Neuron (in vitro differentiated cells): ENCODE measurements around the gene KRTAP10-3.

Source experiments
- H2AFZ ChIP-seq: one replicate; pipeline ENCODE4 v1.6.1; 2013; ENCODE audit warnings: low read depth, mild to moderate bottlenecking, inconsistent platforms, low read length, moderate library complexity
- H3K27me3 ChIP-seq: one replicate; pipeline ENCODE4 v1.6.1; 2013; ENCODE audit warnings: low read length; ENCODE audit not compliant: insufficient read depth
- H3K36me3 ChIP-seq: one replicate; pipeline ENCODE4 v1.6.1; 2013; ENCODE audit warnings: low read length; ENCODE audit not compliant: insufficient read depth
- H3K4me1 ChIP-seq: one replicate; pipeline ENCODE4 v1.6.1; 2013; ENCODE audit warnings: low read length; ENCODE audit not compliant: insufficient read depth
- H3K4me3 ChIP-seq: 2 replicates; pipeline ENCODE4 v1.5.1; 2013; ENCODE audit warnings: mild to moderate bottlenecking, low read length, moderate library complexity
- H3K9me3 ChIP-seq: one replicate; pipeline ENCODE4 v1.6.1; 2013; ENCODE audit warnings: low read length

KRTAP10-3 gene

DNA sequence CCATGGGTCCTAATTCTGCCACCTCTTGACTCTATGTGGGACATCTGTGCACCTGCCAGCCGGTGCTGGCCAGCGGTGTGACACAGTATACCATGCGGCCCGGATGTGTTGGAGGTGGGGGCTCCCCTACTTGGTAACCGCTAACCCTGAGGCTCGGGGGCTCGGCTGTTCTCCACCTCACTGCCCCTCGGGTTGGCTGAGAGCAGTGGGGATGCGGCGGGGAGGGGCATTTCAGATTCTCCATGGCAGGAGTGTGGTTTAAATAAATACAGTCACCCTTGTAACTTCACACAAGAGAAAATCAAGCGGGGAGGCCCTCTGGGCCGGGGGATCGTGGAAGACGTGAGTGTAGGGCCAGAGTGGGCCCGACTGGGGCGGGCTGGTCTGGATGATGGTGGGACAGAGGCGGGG, 29.6 kb downstream of the KRTAP10-3 start:
- Histone ChIP-seq H3K4me3 (no peak overlapping the region), H3K36me3 (no peaks in the 10 kb centered on the region), H3K9me3 (no peaks in the 10 kb centered on the region), H3K27me3 (peaks cover 5% of the 10 kb centered on the region), H2AFZ (no peak overlapping the region), H3K4me1 (no peaks in the 10 kb centered on the region)

DNA sequence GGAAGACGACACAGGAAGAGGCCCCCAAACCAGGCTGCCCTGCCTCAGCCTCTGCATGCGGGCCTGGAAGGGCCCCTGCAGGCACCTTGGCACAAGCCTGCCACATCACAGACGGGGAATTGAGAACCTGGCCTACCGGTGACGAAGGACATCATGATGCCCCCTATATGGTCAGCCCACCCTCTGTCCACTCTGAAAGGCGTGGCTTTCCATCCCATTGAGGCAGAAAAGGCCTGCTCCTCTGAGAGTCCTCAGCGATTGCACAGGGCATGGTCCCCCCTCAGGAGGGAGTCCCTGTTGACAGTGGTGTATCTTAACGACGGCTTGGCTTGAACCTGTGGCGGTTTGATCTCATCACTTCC, 30.0 kb downstream of the KRTAP10-3 start:
- H3K4me1 ChIP-seq: no peaks in the 10 kb centered on the region
- H3K9me3 ChIP-seq: no peaks in the 10 kb centered on the region
- peaks cover 5% of the 10 kb centered on the region for H3K27me3 ChIP-seq

DNA sequence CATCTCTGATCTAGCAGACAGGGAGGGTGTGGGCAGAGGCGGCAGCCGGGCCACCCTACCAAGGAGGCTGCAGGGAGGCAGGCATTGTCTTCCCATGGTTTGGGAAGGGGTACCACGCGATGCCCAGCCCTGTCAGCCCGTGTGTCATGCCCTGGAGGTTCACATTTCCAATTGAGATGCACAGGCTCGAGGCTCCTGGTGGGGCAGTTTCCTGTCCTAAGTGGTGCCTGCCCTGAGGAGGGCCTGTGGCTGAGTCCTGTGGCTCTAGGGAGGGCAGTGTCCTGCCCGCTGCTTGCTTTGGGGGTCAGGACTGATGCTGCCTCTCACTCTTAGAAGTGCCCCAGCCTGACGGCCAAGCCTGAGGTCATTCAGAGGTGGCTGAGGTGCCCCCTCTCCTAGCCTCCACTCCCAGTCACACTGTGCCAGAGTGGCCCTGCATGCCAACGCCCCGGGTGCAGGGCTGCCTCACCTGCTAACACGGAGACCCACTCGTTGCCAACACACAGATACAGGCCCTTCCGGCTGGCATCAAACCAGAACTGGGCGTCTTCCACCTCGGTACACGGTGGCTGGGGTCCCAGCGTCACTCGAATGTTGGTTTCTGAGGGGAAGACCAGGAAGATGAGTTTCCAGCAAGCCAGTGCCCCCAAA, 30.5 kb downstream of the KRTAP10-3 start:
- H3K4me1 ChIP-seq: no peaks in the 10 kb centered on the region
- no peak overlapping the region for H2AFZ ChIP-seq

More for the DNA sequence above, 30.0 kb downstream of the KRTAP10-3 start:
- Histone ChIP-seq H3K36me3 (no peaks in the 10 kb centered on the region), H2AFZ (no peak overlapping the region), H3K4me3 (no peak overlapping the region)

DNA sequence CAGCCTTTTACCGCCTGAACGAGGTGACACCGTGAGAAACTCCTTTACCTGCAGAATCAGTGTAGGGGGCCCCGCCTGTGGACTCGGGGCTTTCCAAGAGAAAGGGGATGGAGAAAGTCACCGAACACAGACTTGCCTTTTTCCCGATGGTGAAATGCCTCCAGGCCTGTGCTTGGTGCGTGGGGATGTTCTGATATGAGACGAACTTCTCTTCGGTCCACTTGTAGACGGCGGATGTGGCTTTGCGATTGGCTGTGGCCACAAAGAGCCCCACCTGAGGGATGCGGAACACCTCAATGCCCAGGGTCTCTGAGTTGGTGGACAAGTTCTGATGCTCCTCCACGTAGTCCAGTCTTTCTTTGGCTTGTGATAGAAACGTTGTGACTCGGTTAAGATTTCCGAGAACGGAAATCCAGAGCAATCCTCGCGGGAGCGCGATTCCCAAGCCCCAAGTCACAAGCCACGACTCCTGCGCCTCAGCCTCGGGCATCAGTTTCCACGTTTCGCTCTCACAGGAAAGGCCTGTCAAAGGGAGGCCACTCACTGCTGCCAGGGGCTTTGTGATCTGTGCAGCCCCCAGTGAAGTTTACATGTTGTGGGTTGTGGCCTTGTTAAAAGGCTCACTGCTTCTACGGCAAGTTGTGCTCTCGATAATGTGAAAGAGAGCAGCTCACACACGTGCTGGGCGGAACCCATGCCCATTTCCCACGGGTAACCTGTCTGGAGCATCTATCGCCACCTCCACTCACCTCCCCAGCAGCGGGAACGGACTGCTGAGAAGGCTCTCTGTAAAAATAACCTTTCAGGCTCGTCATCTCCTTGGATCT, 31.2 kb downstream of the KRTAP10-3 start:
- Histone ChIP-seq H3K9me3 (no peaks in the 10 kb centered on the region), H3K4me3 (no peak overlapping the region), H3K4me1 (no peaks in the 10 kb centered on the region), H3K27me3 (peaks cover 5% of the 10 kb centered on the region), H3K36me3 (no peaks in the 10 kb centered on the region), H2AFZ (no peak overlapping the region)

More for the DNA sequence above, 30.5 kb downstream of the KRTAP10-3 start:
- H3K27me3 ChIP-seq: peaks cover 5% of the 10 kb centered on the region
- H3K4me3 ChIP-seq: no peak overlapping the region
- no peaks in the 10 kb centered on the region for H3K36me3 ChIP-seq
- no peaks in the 10 kb centered on the region for H3K9me3 ChIP-seq

GRCh38 chr21:44526096-44526997, 32.2 kb downstream of the KRTAP10-3 start:
- no peak overlapping the region for H3K4me3 ChIP-seq
- no peaks in the 10 kb centered on the region for H3K36me3 ChIP-seq
- H3K9me3 ChIP-seq: no peaks in the 10 kb centered on the region
- H2AFZ ChIP-seq: no peak overlapping the region
- peaks cover 5% of the 10 kb centered on the region for H3K27me3 ChIP-seq
- H3K4me1 ChIP-seq: no peaks in the 10 kb centered on the region

DNA sequence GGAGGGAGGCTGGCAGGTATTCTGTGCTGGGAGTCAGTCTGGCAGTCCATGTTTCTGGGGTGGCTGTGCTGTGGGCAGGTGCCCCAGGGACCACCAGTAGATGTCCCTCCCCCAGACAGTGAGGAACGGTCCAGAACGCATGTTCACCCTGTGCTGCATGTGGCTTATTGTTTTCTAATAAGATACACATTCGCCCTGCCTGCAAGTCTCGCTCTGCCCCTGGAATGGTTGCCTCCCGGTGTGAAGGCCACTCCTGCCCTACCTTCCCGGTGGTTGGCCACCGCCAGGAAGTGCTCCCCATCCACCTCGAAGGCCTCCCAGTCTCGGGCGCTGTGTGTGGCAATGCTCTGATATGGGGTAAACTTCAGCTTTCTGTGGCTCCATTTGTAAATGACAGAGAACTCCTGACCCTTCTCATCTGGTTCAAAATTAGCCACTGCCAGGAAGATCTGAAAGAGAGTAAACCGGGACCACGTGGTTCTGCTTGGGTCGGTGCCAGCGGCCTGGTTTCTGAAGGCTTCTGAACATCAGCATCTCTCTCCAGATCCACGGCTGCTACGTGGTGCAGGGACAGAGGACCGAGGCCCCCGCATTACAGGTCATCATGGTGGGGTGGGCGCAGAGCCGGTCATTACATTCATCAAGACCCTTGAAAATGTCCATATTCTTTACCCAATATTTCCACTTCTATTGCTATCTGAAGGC, 33.1 kb downstream of the KRTAP10-3 start:
- no peaks in the 10 kb centered on the region for H3K36me3 ChIP-seq
- peaks cover under 1% of the 10 kb centered on the region for H3K27me3 ChIP-seq
- H3K4me3 ChIP-seq: no peak overlapping the region
- H3K4me1 ChIP-seq: no peaks in the 10 kb centered on the region
- no peaks in the 10 kb centered on the region for H3K9me3 ChIP-seq
- no peak overlapping the region for H2AFZ ChIP-seq

DNA sequence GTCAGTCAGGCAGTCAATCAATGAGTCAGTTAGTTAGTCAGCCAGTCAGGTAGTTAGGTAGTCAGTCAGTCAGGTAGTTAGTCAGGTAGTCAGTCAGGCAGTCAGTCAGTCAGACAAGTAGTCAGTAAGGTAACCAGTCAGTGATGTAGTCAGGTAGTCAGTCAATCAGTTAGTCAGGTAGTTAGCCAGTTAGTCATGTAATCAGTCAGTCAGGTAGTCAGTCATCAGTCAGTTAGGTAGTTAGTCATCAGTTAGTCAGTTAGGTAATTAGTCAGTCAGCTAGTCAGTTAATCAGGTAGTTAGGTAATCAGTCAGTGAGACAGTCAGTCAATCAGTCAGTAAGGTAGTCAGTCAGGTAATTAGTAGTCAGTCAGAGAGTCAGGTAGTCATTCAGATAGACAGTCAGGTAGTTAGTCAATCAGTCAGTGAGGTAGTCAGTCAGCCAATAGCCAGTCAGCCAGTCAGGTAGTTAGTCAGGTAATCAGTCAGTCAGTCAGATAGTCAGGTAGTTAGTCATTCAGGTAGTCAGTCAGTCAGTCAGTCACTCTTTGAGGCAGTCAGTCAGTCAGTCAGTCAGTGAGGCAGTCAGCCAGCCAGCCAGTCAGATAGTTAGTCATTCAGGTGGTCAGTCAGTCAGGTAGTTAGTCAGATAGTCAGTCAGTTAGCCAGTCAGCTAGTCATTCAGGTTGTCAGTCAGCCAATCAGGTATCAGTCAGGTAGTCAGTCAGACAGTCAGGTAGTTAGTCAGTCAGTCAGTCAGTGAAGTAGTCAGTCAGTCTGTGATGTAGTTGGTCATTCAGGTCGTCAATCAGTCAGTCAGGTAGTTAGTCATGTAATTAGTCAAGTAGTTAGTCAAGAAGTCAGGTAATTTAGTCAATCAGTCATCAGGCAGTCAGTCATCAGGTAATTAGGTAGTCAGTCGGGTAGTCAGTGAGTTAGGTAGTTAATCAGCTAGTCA, 33.9 kb downstream of the KRTAP10-3 start:
- Histone ChIP-seq H3K36me3 (no peaks in the 10 kb centered on the region), H3K27me3 (no peaks in the 10 kb centered on the region)

GRCh38 chr21:44523567-44524413, 34.8 kb downstream of the KRTAP10-3 start:
- Histone ChIP-seq H3K4me1 (no peaks in the 10 kb centered on the region), H2AFZ (no peak overlapping the region), H3K27me3 (no peaks in the 10 kb centered on the region), H3K4me3 (no peak overlapping the region), H3K9me3 (peaks cover 3% of the 10 kb centered on the region), H3K36me3 (no peaks in the 10 kb centered on the region)

More for the DNA sequence above, 33.9 kb downstream of the KRTAP10-3 start:
- H3K4me1 ChIP-seq: no peaks in the 10 kb centered on the region
- no peak overlapping the region for H2AFZ ChIP-seq
- H3K4me3 ChIP-seq: no peak overlapping the region
- peaks cover 1% of the 10 kb centered on the region for H3K9me3 ChIP-seq

GRCh38 chr21:44522753-44523204, 35.8 kb downstream of the KRTAP10-3 start:
- H3K36me3 ChIP-seq: no peaks in the 10 kb centered on the region
- no peak overlapping the region for H2AFZ ChIP-seq
- no peaks in the 10 kb centered on the region for H3K27me3 ChIP-seq
- H3K4me3 ChIP-seq: no peak overlapping the region
- H3K4me1 ChIP-seq: no peaks in the 10 kb centered on the region
- peaks cover 7% of the 10 kb centered on the region for H3K9me3 ChIP-seq

- Histone ChIP-seq H2AFZ (no peak overlapping the region), H3K4me1 (no peaks in the 10 kb centered on the region), H3K36me3 (no peaks in the 10 kb centered on the region), H3K4me3 (no peak overlapping the region), H3K9me3 (peaks cover 7% of the 10 kb centered on the region), H3K27me3 (no peaks in the 10 kb centered on the region)
These were observed 36.5 kb downstream of the KRTAP10-3 start for GRCh38 chr21:44521928-44522752.
